H9 (cell line): Measurements from ENCODE around the gene EFNA3. TPM values are rescaled to one million over a fixed set of nuclear protein-coding genes. Genes with fewer than 3 reads are reported as not detected.
A peak's percentile ranks its signal among the peaks of the same experiment; 100 is the strongest.

Source experiments
- DNase-seq: peaks from one replicate; pipeline ENCODE4 v3.0.0-alpha.2; 2017
- H2AFZ ChIP-seq: one replicate; pipeline ENCODE4 v1.6.1; 2013; ENCODE audit warnings: mild to moderate bottlenecking, low read length, control low read depth, moderate library complexity
- H2AK5ac ChIP-seq: 2 replicates; pipeline ENCODE4 v1.6.1; 2013; ENCODE audit warnings: low read length, control low read depth, mixed read lengths; ENCODE audit not compliant: insufficient read length
- H2BK120ac ChIP-seq: one replicate; pipeline ENCODE4 v1.6.1; 2013; ENCODE audit warnings: low read depth, mild to moderate bottlenecking, low read length, control low read depth, inconsistent platforms; ENCODE audit not compliant: poor library complexity, severe bottlenecking
- H2BK12ac ChIP-seq: 2 replicates; pipeline ENCODE4 v1.6.1; 2013; ENCODE audit warnings: low read length, control low read depth, mixed read lengths, low read depth; ENCODE audit not compliant: insufficient read length
- H2BK15ac ChIP-seq: 2 replicates; pipeline ENCODE4 v1.6.1; 2013; ENCODE audit warnings: low read depth, low read length, control low read depth
- H2BK20ac ChIP-seq: one replicate; pipeline ENCODE4 v1.6.1; 2013; ENCODE audit warnings: low read depth, mild to moderate bottlenecking, low read length, control low read depth, inconsistent platforms; ENCODE audit not compliant: poor library complexity, severe bottlenecking
- H2BK5ac ChIP-seq: 2 replicates; pipeline ENCODE4 v1.6.1; 2013; ENCODE audit warnings: low read length, control low read depth, mixed read lengths; ENCODE audit not compliant: insufficient read length
- H3K14ac ChIP-seq: 2 replicates; pipeline ENCODE4 v1.6.1; 2013; ENCODE audit warnings: low read length, control low read depth; ENCODE audit not compliant: insufficient read depth
- H3K18ac ChIP-seq: 2 replicates; pipeline ENCODE4 v1.6.1; 2013; ENCODE audit warnings: low read depth, mild to moderate bottlenecking, mixed read lengths, low read length, control low read depth; ENCODE audit not compliant: insufficient read length
- H3K23ac ChIP-seq: 2 replicates; pipeline ENCODE4 v1.6.1; 2013; ENCODE audit warnings: low read length, control low read depth, mixed read lengths, low read depth; ENCODE audit not compliant: insufficient read length
- H3K23me2 ChIP-seq: 2 replicates; pipeline ENCODE4 v1.6.1; 2013; ENCODE audit warnings: low read depth, mild to moderate bottlenecking, mixed read lengths, low read length, control low read depth; ENCODE audit not compliant: insufficient read length, poor library complexity, severe bottlenecking
- H3K27ac ChIP-seq: 2 replicates; pipeline ENCODE4 v1.5.1; 2013; ENCODE audit warnings: low read length, control low read depth, mixed read lengths, low read depth; ENCODE audit not compliant: insufficient read length
- H3K27me3 ChIP-seq: 2 replicates; pipeline ENCODE4 v1.6.1; 2013; ENCODE audit warnings: low read length, control low read depth, inconsistent platforms; ENCODE audit not compliant: insufficient read depth
- H3K4ac ChIP-seq: 2 replicates; pipeline ENCODE4 v1.6.1; 2013; ENCODE audit warnings: low read depth, mild to moderate bottlenecking, control low read depth, inconsistent platforms, low read length, moderate library complexity
- H3K4me1 ChIP-seq: 2 replicates; pipeline ENCODE4 v1.6.1; 2013; ENCODE audit warnings: low read length, control low read depth, inconsistent platforms; ENCODE audit not compliant: insufficient read depth
- H3K4me2 ChIP-seq: 2 replicates; pipeline ENCODE4 v1.6.1; 2013; ENCODE audit warnings: low read length, control low read depth, mixed read lengths; ENCODE audit not compliant: insufficient read length, insufficient read depth
- H3K56ac ChIP-seq: 2 replicates; pipeline ENCODE4 v1.6.1; 2013; ENCODE audit warnings: low read depth, mild to moderate bottlenecking, mixed read lengths, low read length, control low read depth; ENCODE audit not compliant: insufficient read length
- H3K79me1 ChIP-seq: 2 replicates; pipeline ENCODE4 v1.6.1; 2013; ENCODE audit warnings: low read depth, mild to moderate bottlenecking, moderate library complexity, low read length, control low read depth, inconsistent platforms; ENCODE audit not compliant: insufficient read depth, poor library complexity, severe bottlenecking
- H3K79me2 ChIP-seq: 2 replicates; pipeline ENCODE4 v1.6.1; 2013; ENCODE audit warnings: low read length, control low read depth, inconsistent platforms; ENCODE audit not compliant: insufficient read depth
- H3K9ac ChIP-seq: 2 replicates; pipeline ENCODE4 v1.6.1; 2013; ENCODE audit warnings: low read length, control low read depth, mixed read lengths; ENCODE audit not compliant: insufficient read length; ENCODE audit errors: extremely low read depth
- H3K9me3 ChIP-seq: one replicate; pipeline ENCODE4 v1.6.1; 2013; ENCODE audit warnings: low read depth, low read length, inconsistent platforms; ENCODE audit not compliant: control insufficient read depth
- H3T11ph ChIP-seq: one replicate; pipeline ENCODE4 v1.6.1; 2013; ENCODE audit warnings: mild to moderate bottlenecking, low read length, control low read depth, inconsistent platforms
- H4K20me1 ChIP-seq: one replicate; pipeline ENCODE4 v1.6.1; 2013; ENCODE audit not compliant: control insufficient read depth, insufficient read length, insufficient read depth
- H4K5ac ChIP-seq: 2 replicates; pipeline ENCODE4 v1.6.1; 2013; ENCODE audit warnings: low read depth, mild to moderate bottlenecking, mixed read lengths, low read length, control low read depth; ENCODE audit not compliant: insufficient read length
- H4K8ac ChIP-seq: replicated peaks from 2 replicates; pipeline ENCODE4 v1.6.1; 2013; ENCODE audit warnings: low read length, control low read depth, mixed read lengths, low read depth; ENCODE audit not compliant: insufficient read length
- H4K91ac ChIP-seq: 2 replicates; pipeline ENCODE4 v1.6.1; 2013; ENCODE audit warnings: low read depth, mild to moderate bottlenecking, moderate library complexity, mixed read lengths, low read length, control low read depth; ENCODE audit not compliant: insufficient read length
- H3K27ac Mint-ChIP-seq, 3 experiments: 2 replicates in 2 of 3; 3 replicates in 1 of 3; pipeline ENCODE4 v1.8.0; 2020 to 2021; ENCODE audit warnings: mixed read lengths in 3 of 3, mild to moderate bottlenecking in 1 of 3, moderate library complexity in 1 of 3
- H3K27me3 Mint-ChIP-seq: 2 replicates; pipeline ENCODE4 v1.8.0; 2021; ENCODE audit warnings: low read depth, mild to moderate bottlenecking, moderate library complexity, mixed read lengths
- H3K36me3 Mint-ChIP-seq, 3 experiments: 2 replicates in 2 of 3; 3 replicates in 1 of 3; pipeline ENCODE4 v1.8.0; 2020 to 2021; ENCODE audit warnings: low read depth in 3 of 3, mixed read lengths in 3 of 3; ENCODE audit not compliant: insufficient read depth in 1 of 3
- H3K4me1 Mint-ChIP-seq, 2 experiments: 2 replicates each; pipeline ENCODE4 v1.8.0; 2020; ENCODE audit warnings: mixed read lengths in 2 of 2
- H3K4me3 Mint-ChIP-seq, 2 experiments: 2 replicates in 1 of 2; 3 replicates in 1 of 2; pipeline ENCODE4 v1.8.0; 2020 to 2021; ENCODE audit warnings: mild to moderate bottlenecking in 2 of 2, mixed read lengths in 2 of 2, moderate library complexity in 1 of 2
- H3K9me3 Mint-ChIP-seq, 2 experiments: 2 replicates in 1 of 2; 3 replicates in 1 of 2; pipeline ENCODE4 v1.8.0; 2020; ENCODE audit warnings: mild to moderate bottlenecking in 2 of 2, mixed read lengths in 2 of 2, moderate library complexity in 1 of 2
- WGBS: extraction: QIAGEN DNeasy Blood & Tissue Kit; methylation state at CpG from one replicate; pipeline ENCODE4 v1.1.7; 2013; ENCODE audit warnings: missing lambda C conversion rate, low lambda C conversion rate, mixed read lengths; ENCODE audit not compliant: insufficient read length; ENCODE audit errors: extremely low coverage; 5-methylcytosine and 5-hydroxymethylcytosine counted together
- total RNA-seq: library from RNA; stranded (reverse); gene quantifications from 2 replicates; pipeline ENCODE4 v1.2.1, GENCODE V29; 2021
- TF ChIP-seq, protein P1 (sequence below): fragments of 200-600 bp; sonication (generic); conservative IDR thresholded peaks from 3 replicates; pipeline ENCODE4 v1.8.0; 2021; ENCODE audit warnings: antibody characterized with exemption, mild to moderate bottlenecking

Gene EFNA3
- total RNA-seq, 1 experiment from 2014 or later: 3.9 TPM

DNA sequence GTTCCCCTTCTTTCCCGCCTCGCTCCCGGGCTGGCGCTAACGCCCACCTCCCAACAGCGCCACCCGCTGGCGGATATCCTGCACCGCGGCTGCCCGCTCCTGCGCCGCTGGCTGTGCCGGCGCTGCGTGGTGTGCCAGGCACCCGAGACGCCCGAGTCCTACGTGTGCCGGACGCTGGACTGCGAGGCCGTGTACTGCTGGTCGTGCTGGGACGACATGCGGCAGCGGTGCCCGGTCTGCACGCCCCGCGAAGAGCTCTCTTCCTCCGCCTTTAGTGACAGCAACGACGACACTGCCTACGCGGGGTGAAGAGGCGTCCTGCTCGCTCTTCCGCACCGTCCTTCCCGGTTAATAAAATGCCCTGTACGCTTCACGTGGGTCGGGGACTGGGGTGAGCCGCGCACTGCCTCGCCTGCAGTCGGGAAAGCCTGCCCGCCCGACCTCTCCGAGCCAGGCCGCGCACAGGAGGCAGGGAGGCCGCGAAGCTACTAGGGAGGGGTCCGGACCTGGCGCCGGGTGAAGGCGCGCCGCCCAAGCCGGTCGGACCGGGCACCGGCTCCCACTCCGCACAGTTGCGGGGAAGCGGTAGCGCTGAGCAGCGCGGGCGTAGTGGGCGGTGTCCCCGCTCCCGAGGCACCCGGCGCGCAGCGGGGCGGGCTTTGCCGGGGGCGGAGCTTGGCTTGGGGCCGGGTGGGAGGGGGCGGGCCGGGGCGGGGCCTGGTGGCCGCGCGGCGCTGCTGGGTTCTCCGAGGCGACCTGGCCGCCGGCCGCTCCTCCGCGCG lies 27.9 kb upstream of the EFNA3 start, which contains the start of gene ADAM15:
ADAM15 (plus strand) TSS at position 757 of the 782 bp plus-strand sequence. CDS start 71 bp downstream, outside the sequence.
- TF ChIP-seq, protein P1, sequence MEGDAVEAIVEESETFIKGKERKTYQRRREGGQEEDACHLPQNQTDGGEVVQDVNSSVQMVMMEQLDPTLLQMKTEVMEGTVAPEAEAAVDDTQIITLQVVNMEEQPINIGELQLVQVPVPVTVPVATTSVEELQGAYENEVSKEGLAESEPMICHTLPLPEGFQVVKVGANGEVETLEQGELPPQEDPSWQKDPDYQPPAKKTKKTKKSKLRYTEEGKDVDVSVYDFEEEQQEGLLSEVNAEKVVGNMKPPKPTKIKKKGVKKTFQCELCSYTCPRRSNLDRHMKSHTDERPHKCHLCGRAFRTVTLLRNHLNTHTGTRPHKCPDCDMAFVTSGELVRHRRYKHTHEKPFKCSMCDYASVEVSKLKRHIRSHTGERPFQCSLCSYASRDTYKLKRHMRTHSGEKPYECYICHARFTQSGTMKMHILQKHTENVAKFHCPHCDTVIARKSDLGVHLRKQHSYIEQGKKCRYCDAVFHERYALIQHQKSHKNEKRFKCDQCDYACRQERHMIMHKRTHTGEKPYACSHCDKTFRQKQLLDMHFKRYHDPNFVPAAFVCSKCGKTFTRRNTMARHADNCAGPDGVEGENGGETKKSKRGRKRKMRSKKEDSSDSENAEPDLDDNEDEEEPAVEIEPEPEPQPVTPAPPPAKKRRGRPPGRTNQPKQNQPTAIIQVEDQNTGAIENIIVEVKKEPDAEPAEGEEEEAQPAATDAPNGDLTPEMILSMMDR: peak; percentile 98
- no peak within 1 kb of the TSS for H2BK20ac ChIP-seq

More for the DNA sequence above, 27.9 kb upstream of the EFNA3 start, which contains the start of gene ADAM15:
- H3K79me2 ChIP-seq: no peaks in the 10 kb centered on the region
- no peak within 1 kb of the TSS for H3K4ac ChIP-seq
- no peaks in the 10 kb centered on the region; the same call in 1 of the 2 replicates for H3K4me1 ChIP-seq
- H3K4me2 ChIP-seq: peak within 1 kb of the TSS; percentile 67
- H3K27me3 ChIP-seq: peaks cover 4% of the 10 kb centered on the region; the same call in 1 of the 2 replicates
- peak within 1 kb of the TSS; percentile 67 to 88 for H3K4me3 Mint-ChIP-seq
- no peaks in the 10 kb centered on the region for H3K9me3 ChIP-seq
- H4K91ac ChIP-seq: no peak within 1 kb of the TSS
- H2AK5ac ChIP-seq: no peak within 1 kb of the TSS
- no peak within 1 kb of the TSS for H3T11ph ChIP-seq
- no peak within 1 kb of the TSS for H2AFZ ChIP-seq
- no peak within 1 kb of the TSS for H2BK12ac ChIP-seq
- peaks cover 23 to 41% of the 10 kb centered on the region in 2 experiments for H3K4me1 Mint-ChIP-seq
- no peaks in the 10 kb centered on the region for H3K9me3 Mint-ChIP-seq
- DNase-seq: peak; percentile 84
- H3K56ac ChIP-seq: no peak within 1 kb of the TSS
- H2BK120ac ChIP-seq: no peak within 1 kb of the TSS
- no peaks in the 10 kb centered on the region for H4K20me1 ChIP-seq
- peaks cover 0 to 3% (median under 1%) of the 10 kb centered on the region in 3 experiments; a peak in 3 of 7 replicates for H3K36me3 Mint-ChIP-seq
- peaks cover 16% of the 10 kb centered on the region for H3K23me2 ChIP-seq
- peak within 1 kb of the TSS; percentile 7 for H3K9ac ChIP-seq
- H3K14ac ChIP-seq: peak within 1 kb of the TSS; percentile 23; the same call in 1 of the 2 replicates
- H3K27ac ChIP-seq: no peak within 1 kb of the TSS
- H3K27me3 Mint-ChIP-seq: peaks cover 19% of the 10 kb centered on the region
- H3K23ac ChIP-seq: no peak within 1 kb of the TSS
- no peaks in the 10 kb centered on the region for H3K79me1 ChIP-seq
- no peak within 1 kb of the TSS for H2BK5ac ChIP-seq
- no CpG with 5 or more reads among the region's 99 CpGs for WGBS
- H2BK15ac ChIP-seq: no peak within 1 kb of the TSS
- H4K8ac ChIP-seq: no peak within 1 kb of the TSS
- H3K18ac ChIP-seq: peak within 1 kb of the TSS; percentile 35
- peak within 1 kb of the TSS in 2 of 3 experiments; percentile 25 to 77; a peak in 1 of 7 replicates for H3K27ac Mint-ChIP-seq
- H4K5ac ChIP-seq: no peak within 1 kb of the TSS
